ENCODE measurements around the gene ALG10B.
"Not testable (repeated sequence)": the region's sequence is repeated elsewhere in the genome, so short reads cannot be mapped to it uniquely, and the experiment has no call there.

ALG10B gene

DNA sequence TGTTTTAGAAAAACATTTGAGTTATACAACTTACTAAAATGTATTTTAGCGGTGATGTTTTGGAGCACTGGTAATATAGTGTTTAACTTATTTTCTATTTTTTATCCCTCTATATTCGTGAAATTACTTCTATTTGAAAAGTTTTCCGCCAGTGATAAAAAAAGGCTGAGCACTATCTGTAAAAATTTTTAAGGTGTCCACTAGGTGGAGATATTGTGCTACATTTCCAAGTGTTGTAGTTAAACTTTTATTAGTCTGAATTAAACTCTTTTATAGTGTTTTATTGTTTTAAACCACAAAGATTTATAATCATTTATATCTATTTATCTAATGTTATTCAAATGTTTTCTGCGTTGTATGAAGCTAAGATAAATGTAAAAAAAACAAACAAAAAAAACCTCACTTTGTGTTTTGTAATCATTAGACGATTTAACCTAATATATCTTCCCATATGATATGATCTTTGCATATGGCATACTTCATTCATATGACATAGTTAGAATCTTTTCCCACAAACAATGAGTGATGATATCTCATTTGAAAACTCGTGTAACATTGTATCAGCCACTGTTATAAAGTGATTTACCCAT is 11.8 kb downstream of the ALG10B start:
- Histone ChIP-seq H3K36me3 (ENCODE audit: control insufficient read depth, insufficient read depth, low read length) (no peaks in the 10 kb centered on the region), H3K4me1 (ENCODE audit: control insufficient read depth, insufficient read depth, low read length) (no peaks in the 10 kb centered on the region), H3K9me3 (ENCODE audit: control insufficient read depth, insufficient read depth, low read length) (peaks cover 6% of the 10 kb centered on the region), H3K4me3 (ENCODE audit: low read depth, low read length) (no peak overlapping the region), H3K27ac (ENCODE audit: low read depth, low read length) (no peak overlapping the region), H3K27me3 (ENCODE audit: control insufficient read depth, insufficient read depth, low read length) (no peaks in the 10 kb centered on the region), H3K9ac (ENCODE audit: low read depth, low read length) (no peak overlapping the region)

DNA sequence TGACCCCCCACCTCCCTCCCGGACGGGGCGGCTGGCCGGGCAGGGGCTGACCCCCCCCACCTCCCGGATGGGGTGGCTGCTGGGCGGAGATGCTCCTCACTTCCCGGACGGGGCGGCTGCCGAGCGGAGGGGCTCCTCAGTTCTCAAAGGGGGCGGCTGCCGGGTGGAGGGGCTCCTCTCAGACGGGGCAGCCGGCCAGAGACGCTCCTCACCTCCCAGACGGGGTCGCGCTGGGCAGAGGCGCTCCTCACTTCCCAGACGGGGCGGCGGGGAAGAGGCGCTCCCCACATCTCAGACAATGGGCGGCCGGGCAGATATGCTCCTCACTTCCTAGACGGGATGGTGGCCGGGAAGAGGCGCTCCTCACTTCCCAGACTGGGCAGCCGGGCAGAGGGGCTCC is 13.8 kb downstream of the ALG10B start:
- not testable (repeated sequence) for H3K4me1 ChIP-seq (ENCODE audit: control insufficient read depth, insufficient read depth, low read length); H3K27me3 ChIP-seq (ENCODE audit: control insufficient read depth, insufficient read depth, low read length); H3K9me3 ChIP-seq (ENCODE audit: control insufficient read depth, insufficient read depth, low read length); H3K36me3 ChIP-seq (ENCODE audit: control insufficient read depth, insufficient read depth, low read length); H3K9ac ChIP-seq (ENCODE audit: low read depth, low read length); H3K27ac ChIP-seq (ENCODE audit: low read depth, low read length); H3K4me3 ChIP-seq (ENCODE audit: low read depth, low read length)

DNA sequence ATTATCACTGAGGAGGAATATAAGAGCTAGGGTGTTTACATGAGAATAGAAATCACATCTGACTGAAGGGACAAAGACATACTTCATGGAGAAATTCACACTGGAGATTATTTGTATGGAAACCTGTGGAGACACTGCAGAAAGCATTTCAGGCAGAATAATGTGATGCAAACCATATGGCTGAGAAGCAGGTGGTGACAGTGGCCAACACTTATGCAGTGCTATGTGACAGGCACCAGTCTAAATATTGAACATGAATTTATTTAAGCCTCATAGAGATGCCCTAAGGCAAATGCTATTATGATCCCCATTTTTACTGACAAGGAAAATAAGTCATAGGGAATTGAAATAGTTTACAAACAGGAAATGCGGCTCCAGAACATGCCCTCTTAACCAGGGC is 16.2 kb downstream of the ALG10B start:
- Histone ChIP-seq H3K9me3 (ENCODE audit: control insufficient read depth, insufficient read depth, low read length) (peaks cover 6% of the 10 kb centered on the region), H3K9ac (ENCODE audit: low read depth, low read length) (no peak overlapping the region), H3K27ac (ENCODE audit: low read depth, low read length) (no peak overlapping the region), H3K27me3 (ENCODE audit: control insufficient read depth, insufficient read depth, low read length) (no peaks in the 10 kb centered on the region), H3K36me3 (ENCODE audit: control insufficient read depth, insufficient read depth, low read length) (no peaks in the 10 kb centered on the region), H3K4me1 (ENCODE audit: control insufficient read depth, insufficient read depth, low read length) (no peaks in the 10 kb centered on the region), H3K4me3 (ENCODE audit: low read depth, low read length) (no peak overlapping the region)

DNA sequence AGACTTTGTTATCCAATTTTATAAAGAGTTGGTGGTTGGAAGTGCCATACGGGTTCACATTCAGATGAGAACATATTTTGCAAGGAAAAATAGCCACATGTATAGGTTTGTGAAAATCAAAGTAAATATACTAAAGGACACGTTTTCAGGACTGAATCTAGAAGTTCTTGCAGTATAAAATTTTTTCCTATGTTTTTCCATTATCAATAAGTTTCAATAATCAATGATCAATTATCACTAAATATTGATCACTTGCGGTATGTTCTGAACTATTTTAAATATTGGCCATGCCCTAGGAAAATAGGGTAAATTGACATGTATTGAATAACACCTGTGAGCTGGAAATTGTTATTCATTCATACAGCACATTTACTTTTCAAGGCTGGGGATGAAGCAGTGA is 25.9 kb downstream of the ALG10B start:
- H3K4me3 ChIP-seq (ENCODE audit: low read depth, low read length), result no peak overlapping the region
- no peak overlapping the region for H3K9ac ChIP-seq (ENCODE audit: low read depth, low read length)
- no peaks in the 10 kb centered on the region for H3K4me1 ChIP-seq (ENCODE audit: control insufficient read depth, insufficient read depth, low read length)
- no peak overlapping the region for H3K27ac ChIP-seq (ENCODE audit: low read depth, low read length)
- H3K36me3 ChIP-seq (ENCODE audit: control insufficient read depth, insufficient read depth, low read length), result no peaks in the 10 kb centered on the region
- H3K27me3 ChIP-seq (ENCODE audit: control insufficient read depth, insufficient read depth, low read length), result no peaks in the 10 kb centered on the region
- H3K9me3 ChIP-seq (ENCODE audit: control insufficient read depth, insufficient read depth, low read length), result peaks cover 11% of the 10 kb centered on the region; the same call in 1 of the 2 replicates

DNA sequence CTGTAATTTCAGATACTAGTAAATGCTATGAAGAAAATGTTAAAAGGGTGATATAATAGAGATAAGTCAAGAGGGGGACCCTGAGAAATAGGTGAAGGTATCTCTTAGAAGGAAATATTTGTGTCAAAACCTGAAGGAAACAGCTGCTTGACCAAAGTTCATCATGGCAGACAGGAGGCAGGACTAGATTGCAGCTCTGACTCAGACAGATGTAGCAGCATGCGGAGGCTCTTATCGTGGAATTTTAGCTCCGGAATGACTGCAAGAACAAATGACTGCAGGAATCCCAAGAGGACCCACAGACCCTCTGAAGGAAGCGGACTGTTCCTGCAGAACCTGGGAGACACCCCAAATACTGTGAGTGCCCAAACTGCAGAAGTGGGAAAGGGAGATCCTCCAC is 26.7 kb downstream of the ALG10B start:
- H3K27ac ChIP-seq (ENCODE audit: low read depth, low read length); H3K9ac ChIP-seq (ENCODE audit: low read depth, low read length); H3K4me3 ChIP-seq (ENCODE audit: low read depth, low read length); H3K36me3 ChIP-seq (ENCODE audit: control insufficient read depth, insufficient read depth, low read length); H3K27me3 ChIP-seq (ENCODE audit: control insufficient read depth, insufficient read depth, low read length); H3K4me1 ChIP-seq (ENCODE audit: control insufficient read depth, insufficient read depth, low read length): not testable (repeated sequence)
- peaks cover 11% of the 10 kb centered on the region; the same call in 1 of the 2 replicates for H3K9me3 ChIP-seq (ENCODE audit: control insufficient read depth, insufficient read depth, low read length)

DNA sequence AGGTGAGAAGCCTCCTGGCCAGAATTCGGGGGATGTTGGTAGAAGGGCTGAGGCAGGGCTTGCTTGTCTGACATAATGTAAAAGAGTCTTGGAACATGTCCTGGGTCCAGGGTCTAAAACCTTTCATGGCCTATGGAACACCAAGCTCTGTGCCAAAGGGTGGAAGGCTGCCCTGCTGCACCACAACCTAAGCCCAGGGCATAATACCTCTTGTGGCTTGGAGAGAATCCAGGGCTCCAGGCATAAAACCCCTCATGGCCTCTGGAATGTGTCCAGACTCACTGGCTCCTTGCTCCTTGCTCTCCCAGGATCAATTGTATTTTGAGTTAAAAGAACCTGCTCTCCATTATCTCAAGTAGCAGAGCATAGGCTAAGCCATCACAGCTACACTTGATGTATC is 27.3 kb downstream of the ALG10B start:
- H3K36me3 ChIP-seq (ENCODE audit: control insufficient read depth, insufficient read depth, low read length); H3K4me1 ChIP-seq (ENCODE audit: control insufficient read depth, insufficient read depth, low read length); H3K27me3 ChIP-seq (ENCODE audit: control insufficient read depth, insufficient read depth, low read length); H3K9ac ChIP-seq (ENCODE audit: low read depth, low read length); H3K27ac ChIP-seq (ENCODE audit: low read depth, low read length); H3K4me3 ChIP-seq (ENCODE audit: low read depth, low read length): not testable (repeated sequence)
- H3K9me3 ChIP-seq (ENCODE audit: control insufficient read depth, insufficient read depth, low read length), result peaks cover 11% of the 10 kb centered on the region; the same call in 1 of the 2 replicates

DNA sequence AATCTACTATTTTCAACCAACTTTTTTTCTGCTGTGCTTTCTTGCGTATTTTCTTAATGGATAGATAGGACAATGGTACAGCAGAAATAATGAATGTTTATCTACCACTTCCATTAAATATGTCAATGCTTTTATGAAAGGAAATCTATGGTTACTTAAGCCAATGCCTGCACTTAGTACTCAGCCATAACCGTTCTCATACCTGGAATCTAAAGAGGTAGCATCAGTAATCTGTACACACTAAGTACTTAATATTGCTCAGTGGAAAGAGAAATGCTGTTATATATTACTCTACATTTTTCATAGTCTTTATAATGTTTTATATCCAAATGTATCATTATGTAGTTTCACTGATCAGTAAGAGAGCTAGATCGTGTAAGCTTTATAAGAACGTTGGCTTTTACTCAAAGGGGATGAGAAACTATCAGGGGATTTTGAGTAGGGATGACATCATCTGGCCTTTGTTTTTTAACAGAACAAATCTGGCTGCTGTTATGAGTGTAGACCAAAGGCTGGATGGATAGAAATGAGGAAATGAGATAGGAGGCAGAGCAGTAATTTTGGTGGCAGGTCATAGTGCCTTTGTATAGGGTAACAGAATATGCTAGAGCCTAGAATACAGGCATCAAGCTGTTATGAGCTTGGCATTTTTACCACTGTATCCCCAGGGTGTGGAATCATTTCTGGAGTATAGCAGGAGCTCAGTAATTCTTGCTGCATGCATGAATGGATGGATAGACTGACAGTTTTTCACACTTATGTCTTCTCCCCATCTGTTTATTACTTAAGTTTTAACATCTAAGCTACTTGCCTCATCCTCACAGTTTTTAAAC is 34.0 kb downstream of the ALG10B start:
- H3K27me3 ChIP-seq (ENCODE audit: control insufficient read depth, insufficient read depth, low read length), result no peaks in the 10 kb centered on the region
- no peak overlapping the region for H3K4me3 ChIP-seq (ENCODE audit: low read depth, low read length)
- H3K9ac ChIP-seq (ENCODE audit: low read depth, low read length), result no peak overlapping the region
- H3K36me3 ChIP-seq (ENCODE audit: control insufficient read depth, insufficient read depth, low read length), result no peaks in the 10 kb centered on the region
- H3K9me3 ChIP-seq (ENCODE audit: control insufficient read depth, insufficient read depth, low read length), result no peaks in the 10 kb centered on the region
- no peak overlapping the region for H3K27ac ChIP-seq (ENCODE audit: low read depth, low read length)
- H3K4me1 ChIP-seq (ENCODE audit: control insufficient read depth, insufficient read depth, low read length), result no peaks in the 10 kb centered on the region

DNA sequence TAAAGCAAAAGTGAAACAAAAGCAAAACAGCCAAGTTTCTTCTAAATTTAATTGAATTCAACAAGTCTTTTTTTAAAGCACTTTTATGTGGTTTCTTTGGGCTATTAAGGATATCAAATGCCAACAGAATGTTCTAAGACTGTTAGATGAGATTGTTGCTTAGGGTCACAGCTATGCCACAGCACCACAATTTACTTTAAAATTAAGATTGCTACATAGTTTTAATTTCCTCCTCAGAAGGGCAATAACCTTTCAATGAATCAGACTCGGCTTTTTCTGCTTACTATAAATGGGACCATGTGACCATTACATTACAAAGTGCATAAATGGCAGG is 34.6 kb downstream of the ALG10B start:
- H3K4me1 ChIP-seq (ENCODE audit: control insufficient read depth, insufficient read depth, low read length); H3K4me3 ChIP-seq (ENCODE audit: low read depth, low read length); H3K9ac ChIP-seq (ENCODE audit: low read depth, low read length); H3K27me3 ChIP-seq (ENCODE audit: control insufficient read depth, insufficient read depth, low read length); H3K36me3 ChIP-seq (ENCODE audit: control insufficient read depth, insufficient read depth, low read length); H3K9me3 ChIP-seq (ENCODE audit: control insufficient read depth, insufficient read depth, low read length); H3K27ac ChIP-seq (ENCODE audit: low read depth, low read length): not testable (repeated sequence)

DNA sequence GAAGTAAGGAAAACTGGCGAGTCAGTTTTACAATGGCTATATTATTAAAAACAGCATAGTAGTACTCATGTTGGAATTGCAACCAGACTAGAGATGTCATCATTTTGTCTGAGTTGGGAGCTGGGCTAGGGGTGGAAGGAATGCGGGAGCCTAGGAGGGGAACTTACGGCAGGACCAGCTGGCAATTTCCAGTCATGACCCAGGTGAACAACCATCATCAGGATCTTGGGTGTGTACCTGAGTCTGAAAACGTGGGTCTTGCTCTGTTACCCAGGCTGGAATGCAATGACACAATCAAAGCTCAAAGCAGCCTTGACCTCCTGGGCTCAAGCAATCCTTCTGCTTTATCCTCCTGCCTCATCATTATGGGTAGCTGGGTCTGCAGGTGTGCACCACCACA is 50.9 kb downstream of the ALG10B start:
- Histone ChIP-seq H3K27ac (ENCODE audit: low read depth, low read length) (no peak overlapping the region), H3K36me3 (ENCODE audit: control insufficient read depth, insufficient read depth, low read length) (no peaks in the 10 kb centered on the region), H3K4me3 (ENCODE audit: low read depth, low read length) (no peak overlapping the region), H3K9me3 (ENCODE audit: control insufficient read depth, insufficient read depth, low read length) (no peaks in the 10 kb centered on the region), H3K27me3 (ENCODE audit: control insufficient read depth, insufficient read depth, low read length) (no peaks in the 10 kb centered on the region), H3K4me1 (ENCODE audit: control insufficient read depth, insufficient read depth, low read length) (no peaks in the 10 kb centered on the region), H3K9ac (ENCODE audit: low read depth, low read length) (no peak overlapping the region)

DNA sequence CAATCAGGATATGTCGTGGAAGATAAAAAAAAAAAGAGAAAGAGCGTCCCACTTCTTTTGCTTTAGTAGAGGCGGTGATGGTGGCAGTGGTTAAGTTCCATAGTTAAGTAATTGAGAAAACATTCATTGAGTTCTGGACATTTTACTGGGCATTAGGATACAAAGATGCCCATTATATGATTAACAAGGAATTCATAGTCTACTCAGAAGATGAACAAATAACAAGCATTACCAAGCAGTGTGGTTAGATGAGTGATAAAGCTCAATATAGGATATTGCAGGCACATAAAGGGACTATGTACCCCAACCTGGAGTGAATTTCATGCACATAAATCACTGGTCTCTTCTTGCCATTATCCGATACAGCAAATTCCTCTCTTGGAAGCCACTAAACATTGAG is 53.7 kb downstream of the ALG10B start:
- no peaks in the 10 kb centered on the region for H3K4me1 ChIP-seq (ENCODE audit: control insufficient read depth, insufficient read depth, low read length)

DNA sequence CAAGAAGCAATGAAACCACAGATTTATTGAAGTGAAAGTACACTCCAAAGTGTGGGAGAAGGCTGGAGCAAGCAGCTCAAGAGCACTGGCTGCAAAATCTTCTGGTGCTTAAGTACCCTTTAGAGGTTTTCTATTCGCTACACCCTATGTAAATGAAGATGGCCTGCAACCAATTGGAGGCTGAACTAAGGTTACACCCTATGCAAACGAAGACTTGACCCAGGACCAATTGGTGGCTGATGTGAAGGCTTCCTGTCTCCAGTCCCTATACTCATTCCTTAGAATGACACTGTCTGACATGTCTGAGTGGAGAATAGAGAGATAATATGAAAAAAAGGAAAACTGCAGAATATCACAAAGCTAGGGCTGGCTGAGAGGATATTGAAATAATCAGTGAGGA is 57.2 kb downstream of the ALG10B start:
- no peak overlapping the region for H3K27ac ChIP-seq (ENCODE audit: low read depth, low read length)
- no peaks in the 10 kb centered on the region for H3K9me3 ChIP-seq (ENCODE audit: control insufficient read depth, insufficient read depth, low read length)
- H3K36me3 ChIP-seq (ENCODE audit: control insufficient read depth, insufficient read depth, low read length), result no peaks in the 10 kb centered on the region
- no peaks in the 10 kb centered on the region for H3K27me3 ChIP-seq (ENCODE audit: control insufficient read depth, insufficient read depth, low read length)
- no peak overlapping the region for H3K4me3 ChIP-seq (ENCODE audit: low read depth, low read length)
- no peak overlapping the region for H3K9ac ChIP-seq (ENCODE audit: low read depth, low read length)
- H3K4me1 ChIP-seq (ENCODE audit: control insufficient read depth, insufficient read depth, low read length), result no peaks in the 10 kb centered on the region

More for the DNA sequence above, 53.7 kb downstream of the ALG10B start:
- Histone ChIP-seq H3K27ac (ENCODE audit: low read depth, low read length) (no peak overlapping the region), H3K27me3 (ENCODE audit: control insufficient read depth, insufficient read depth, low read length) (no peaks in the 10 kb centered on the region), H3K9ac (ENCODE audit: low read depth, low read length) (no peak overlapping the region), H3K4me3 (ENCODE audit: low read depth, low read length) (no peak overlapping the region), H3K9me3 (ENCODE audit: control insufficient read depth, insufficient read depth, low read length) (no peaks in the 10 kb centered on the region), H3K36me3 (ENCODE audit: control insufficient read depth, insufficient read depth, low read length) (no peaks in the 10 kb centered on the region)
